K562 (cell line): Measurements from ENCODE around the gene TMPRSS11A. TPM values are rescaled to one million over a fixed set of nuclear protein-coding genes. Genes with fewer than 3 reads are reported as not detected.

Source experiments
- ATAC-seq: fragments of 200-7000 bp; cut with Tn5 transposase; 3 replicates; pipeline ENCODE4 v1.9.1; 2020; ENCODE audit warnings: moderate library complexity
- BruUV-seq: library from RNA; stranded (reverse); fragments of 400-500 nt; replicated peaks from 2 replicates; lab custom pipeline; 2021; lab: Mats Ljungman, UMichigan
- CTCF ChIA-PET: fragments of 300-600 bp; formaldehyde crosslinking; extraction: SDS; loops from one replicate; lab custom pipeline; 2021; ENCODE audit warnings: low intra/inter-chr PET ratio; lab: Yijun Ruan, JAX
- POLR2A ChIA-PET: fragments of 300-600, 350-650 bp; sonication (Branson Sonifier 250); formaldehyde crosslinking; extraction: SDS; loops from one replicate; lab custom pipeline; 2021; ENCODE audit warnings: antibody characterized with exemption, inconsistent platforms; lab: Yijun Ruan, JAX
- DNase-seq, 4 experiments: peaks; one replicate each; pipeline versions ENCODE4 v3.0.0 to v3.0.0-alpha.2; 2011 to 2018; ENCODE audit warnings: low spot score in 3 of 4, mixed read lengths in 3 of 4; ENCODE audit errors: extremely low read depth in 1 of 4
- FAIRE-seq: peaks from 2 replicates; lab custom pipeline; 2011; peaks lifted over from hg19 to GRCh38; lab: Jason Lieb, UNC
- H2AFZ ChIP-seq: 2 replicates; pipeline ENCODE4 v1.6.0; 2011; ENCODE audit warnings: low read depth, low read length, control low read depth, inconsistent platforms
- H3K27ac ChIP-seq: fragments of 200-600 bp; 3 replicates; pipeline ENCODE4 v1.8.0; 2011; ENCODE audit warnings: low read depth, mild to moderate bottlenecking, control low read depth, inconsistent platforms, low read length, moderate library complexity, mixed read lengths; ENCODE audit errors: extremely low read depth
- H3K27me3 ChIP-seq, 2 experiments: fragments of 300-600 bp in 1 of 2; 2 replicates in 1 of 2; 3 replicates in 1 of 2; pipeline versions ENCODE4 v1.6.0 to v1.8.0; 2011; ENCODE audit warnings: inconsistent platforms in 2 of 2, low read length in 2 of 2, mild to moderate bottlenecking in 1 of 2, mixed read lengths in 1 of 2, moderate library complexity in 1 of 2; ENCODE audit not compliant: control insufficient read depth in 2 of 2, insufficient read depth in 2 of 2
- H3K36me3 ChIP-seq: fragments of 300-600 bp; 3 replicates; pipeline ENCODE4 v1.8.0; 2011; ENCODE audit warnings: mild to moderate bottlenecking, low read length, inconsistent platforms; ENCODE audit not compliant: control insufficient read depth, insufficient read depth
- H3K4me1 ChIP-seq, 2 experiments: fragments of 200-600 bp in 1 of 2; replicated peaks in 1 of 2; 2 replicates in 1 of 2; 3 replicates in 1 of 2; pipeline versions ENCODE4 v1.5.1 to v1.8.0; 2011; ENCODE audit warnings: inconsistent platforms in 2 of 2, low read length in 2 of 2, mild to moderate bottlenecking in 1 of 2, mixed read lengths in 1 of 2, moderate library complexity in 1 of 2; ENCODE audit not compliant: control insufficient read depth in 2 of 2, insufficient read depth in 2 of 2
- H3K4me2 ChIP-seq: 2 replicates; pipeline ENCODE4 v1.6.1; 2011; ENCODE audit warnings: low read length, control low read depth, inconsistent platforms, mixed read lengths; ENCODE audit not compliant: insufficient read depth
- H3K4me3 ChIP-seq: fragments of 200-600 bp; sonication (generic), shearing (Covaris generic); 2 replicates; pipeline ENCODE4 v1.5.1; 2016; ENCODE audit warnings: control low read depth, inconsistent platforms
- H3K79me2 ChIP-seq: fragments of 200-600 bp; 3 replicates; pipeline ENCODE4 v1.8.0; 2011; ENCODE audit warnings: low read length, inconsistent platforms; ENCODE audit not compliant: control insufficient read depth, insufficient read depth
- H3K9ac ChIP-seq, 2 experiments: 2 replicates each; pipeline versions ENCODE4 v1.6.0 to v1.6.1; 2011; ENCODE audit warnings: low read depth in 2 of 2, low read length in 2 of 2, control low read depth in 1 of 2, inconsistent platforms in 1 of 2, mild to moderate bottlenecking in 1 of 2, mixed read lengths in 1 of 2; ENCODE audit not compliant: insufficient read depth in 1 of 2
- H3K9me1 ChIP-seq: one replicate; pipeline ENCODE4 v1.6.0; 2011; ENCODE audit warnings: inconsistent platforms, mild to moderate bottlenecking, low read length, moderate library complexity; ENCODE audit not compliant: control insufficient read depth, insufficient read depth
- H3K9me3 ChIP-seq: replicated peaks from 2 replicates; pipeline ENCODE4 v1.5.1; 2011; ENCODE audit warnings: low read depth, low read length, inconsistent platforms; ENCODE audit not compliant: control insufficient read depth, insufficient read depth
- H4K20me1 ChIP-seq: replicated peaks from 2 replicates; pipeline ENCODE4 v1.6.1; 2011; ENCODE audit warnings: low read length, inconsistent platforms, mixed read lengths; ENCODE audit not compliant: control insufficient read depth, insufficient read depth
- FOXA3 ChIP-seq, 2 experiments: fragments of 450-650 bp in 1 of 2; sonication (generic) in 1 of 2; formaldehyde crosslinking; IDR thresholded peaks in 1 of 2; conservative IDR thresholded peaks in 1 of 2; 2 replicates each; pipeline versions ENCODE4 v1.4.0 to v1.8.0; 2020 to 2022; ENCODE audit warnings: mild to moderate bottlenecking in 2 of 2, missing genetic modification reagents in 1 of 2
- GABPA ChIP-seq: fragments of 200-800 bp; sonication (Bioruptor generic); conservative IDR thresholded peaks from 2 replicates; pipeline ENCODE4 v1.6.1; 2016; ENCODE audit warnings: low read depth, missing genetic modification characterization, missing compliant biosample characterization
- NEUROD1 ChIP-seq: fragments of 150-350 bp; IDR thresholded peaks from 2 replicates; pipeline ENCODE4 v1.6.1; 2014; ENCODE audit warnings: borderline replicate concordance, low read length, low read depth; ENCODE audit not compliant: partially characterized antibody
- SIN3B ChIP-seq: fragments of 450-650 bp; IDR thresholded peaks from 2 replicates; pipeline ENCODE4 v1.6.1; 2017; ENCODE audit warnings: low read depth, mild to moderate bottlenecking, moderate library complexity
- SRSF3 ChIP-seq: fragments of 200-400 bp; formaldehyde crosslinking; IDR thresholded peaks from 2 replicates; pipeline ENCODE4 v1.6.1; 2016; ENCODE audit warnings: mild to moderate bottlenecking, low read length, moderate library complexity; ENCODE audit not compliant: insufficient read depth
- ZNF263 ChIP-seq: sonication (generic); formaldehyde crosslinking; IDR thresholded peaks from 2 replicates; pipeline ENCODE4 v1.8.0; 2022; ENCODE audit warnings: mild to moderate bottlenecking, missing genetic modification reagents, borderline replicate concordance
- ZNF41 ChIP-seq: fragments of 250-450 bp; sonication (Bioruptor Pico); conservative IDR thresholded peaks from 2 replicates; pipeline ENCODE4 v1.4.0; 2020; ENCODE audit warnings: mild to moderate bottlenecking
- WGBS: fragments of 100-300 bp; shearing (Covaris generic); methylation state at CpG from one replicate; pipeline ENCODE4 v1.1.6; 2016; ENCODE audit warnings: low coverage, mixed read lengths; ENCODE audit not compliant: insufficient coverage; ENCODE audit errors: missing lambda C conversion rate; 5-methylcytosine and 5-hydroxymethylcytosine counted together
- in situ Hi-C: fragments of 300-500 bp; cut with MboI; formaldehyde crosslinking; loops from 4 replicates; pipeline ENCODE4 v1.15.0; 2018; ENCODE audit warnings: inconsistent platforms, mixed read lengths
- intact Hi-C: fragments of 100-400 bp; cut with micrococcal nuclease; formaldehyde crosslinking; loops from 2 replicates; pipeline ENCODE4 v1.14.2; 2022
- polyA plus RNA-seq, 8 experiments: library from polyadenylated mRNA; depleted of rRNA in 4 of 8; stranded (reverse) in 5 of 8; unstranded in 3 of 8; fragments of >200 nt; fragmentation: Nextera tagmentation in 2 of 8; fragmentation: Illumina TruSeq in 1 of 8; extraction: Ambion mirVana in 2 of 8; extraction: Trizol in 1 of 8; gene quantifications; 2 replicates each; pipeline versions ENCODE4 v1.2.1 to v1.2.3, GENCODE V29; 2011 to 2014; ENCODE audit warnings: inconsistent platforms in 1 of 8, missing spikeins in 1 of 8
- total RNA-seq, 7 experiments: library from RNA; depleted of rRNA in 6 of 7; stranded (reverse); fragments of >200 nt in 6 of 7; fragmentation: Illumina TruSeq in 2 of 7; extraction: Trizol in 2 of 7; gene quantifications; 2 replicates each; pipeline versions ENCODE4 v1.2.1 to v1.2.3, GENCODE V29; 2011 to 2021; ENCODE audit warnings: low replicate concordance in 1 of 7
- TF ChIP-seq, protein P1 (sequence below): fragments of 250-450 bp; sonication (Bioruptor Pico); IDR thresholded peaks from 2 replicates; pipeline ENCODE4 v1.5.0; 2021
- TF ChIP-seq, protein P2 (sequence below), 2 experiments: fragments of 250-450 bp in 1 of 2; fragments of 450-650 bp in 1 of 2; sonication (Bioruptor Pico) in 1 of 2; IDR thresholded peaks; 2 replicates each; pipeline versions ENCODE4 v1.6.1 to v1.8.0; 2016 to 2021; ENCODE audit warnings: mild to moderate bottlenecking in 2 of 2, moderate library complexity in 2 of 2, missing compliant biosample characterization in 1 of 2, missing genetic modification characterization in 1 of 2
- TF ChIP-seq, protein P3 (sequence below): fragments of 450-650 bp; IDR thresholded peaks from 2 replicates; pipeline ENCODE4 v1.6.1; 2016; ENCODE audit warnings: mild to moderate bottlenecking, moderate library complexity

TMPRSS11A gene
- total and polyA plus RNA-seq, 9 of the 15 experiments (the other 6 are each of a cell fraction or from before 2014, with no cell fraction given), result not detected

DNA sequence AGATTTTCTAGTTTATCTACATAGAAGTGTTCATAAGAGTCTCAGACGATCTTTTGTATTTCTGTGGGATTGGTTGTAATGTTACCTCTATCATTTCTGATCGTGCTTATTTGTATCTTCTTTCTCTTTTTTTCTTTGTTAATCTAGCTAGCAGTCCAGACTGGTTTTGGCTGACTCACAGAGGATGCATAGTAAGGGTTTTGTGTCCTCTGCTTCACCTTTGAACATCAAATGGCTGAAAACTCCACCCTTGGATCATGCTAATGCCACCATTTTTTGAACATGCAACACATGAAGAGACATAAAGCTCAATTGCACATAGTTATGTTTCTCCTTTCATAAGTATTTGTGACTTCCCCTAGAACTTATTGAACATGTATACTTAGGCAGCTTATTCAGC is 22.8 kb downstream of the TMPRSS11A start:
- ChIA-PET POLR2A (no interaction called here), CTCF (no interaction called here)
- DNase-seq (no peak), FAIRE-seq (no peak), ATAC-seq (no peak)
- in situ Hi-C loops (no loop called here), intact Hi-C loops (no loop called here)
- Histone ChIP-seq H3K4me2 (no peak overlapping the region), H3K27me3 (no peaks in the 10 kb centered on the region), H3K9ac (no peak overlapping the region), H3K9me1 (no peaks in the 10 kb centered on the region), H3K9me3 (no peaks in the 10 kb centered on the region), H3K27ac (no peak overlapping the region), H4K20me1 (no peaks in the 10 kb centered on the region), H3K79me2 (no peaks in the 10 kb centered on the region), H3K36me3 (no peaks in the 10 kb centered on the region), H3K4me1 (no peaks in the 10 kb centered on the region), H3K4me3 (no peak overlapping the region), H2AFZ (no peak overlapping the region)
- BruUV-seq, result no TSS peak
- 0% methylated on average over 2 of the region's 2 CpGs for WGBS
- no peak for TF ChIP-seq ZNF263 (CRISPR knock-in tag)
- TF ChIP-seq GABPA (tag), result no peak
- no peak for TF ChIP-seq FOXA3 (CRISPR knock-in tag; conservative IDR thresholded peaks at IDR 0.05 in 1 of 2, IDR thresholded peaks at IDR 0.05 in 1 of 2)
- TF ChIP-seq, protein P1, sequence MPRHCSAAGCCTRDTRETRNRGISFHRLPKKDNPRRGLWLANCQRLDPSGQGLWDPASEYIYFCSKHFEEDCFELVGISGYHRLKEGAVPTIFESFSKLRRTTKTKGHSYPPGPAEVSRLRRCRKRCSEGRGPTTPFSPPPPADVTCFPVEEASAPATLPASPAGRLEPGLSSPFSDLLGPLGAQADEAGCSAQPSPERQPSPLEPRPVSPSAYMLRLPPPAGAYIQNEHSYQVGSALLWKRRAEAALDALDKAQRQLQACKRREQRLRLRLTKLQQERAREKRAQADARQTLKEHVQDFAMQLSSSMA (CRISPR knock-in tag), result no peak
- TF ChIP-seq SIN3B, result no peak
- TF ChIP-seq, protein P2, sequence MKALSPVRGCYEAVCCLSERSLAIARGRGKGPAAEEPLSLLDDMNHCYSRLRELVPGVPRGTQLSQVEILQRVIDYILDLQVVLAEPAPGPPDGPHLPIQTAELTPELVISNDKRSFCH (CRISPR knock-in tag; IDR thresholded peaks at IDR 0.05), result no peak
- TF ChIP-seq, protein P2 (tag; IDR thresholded peaks at IDR 0.05), result no peak
- no peak for TF ChIP-seq SRSF3
- no peak for TF ChIP-seq ZNF41 (CRISPR knock-in tag)
- no peak for TF ChIP-seq NEUROD1
- TF ChIP-seq, protein P3, sequence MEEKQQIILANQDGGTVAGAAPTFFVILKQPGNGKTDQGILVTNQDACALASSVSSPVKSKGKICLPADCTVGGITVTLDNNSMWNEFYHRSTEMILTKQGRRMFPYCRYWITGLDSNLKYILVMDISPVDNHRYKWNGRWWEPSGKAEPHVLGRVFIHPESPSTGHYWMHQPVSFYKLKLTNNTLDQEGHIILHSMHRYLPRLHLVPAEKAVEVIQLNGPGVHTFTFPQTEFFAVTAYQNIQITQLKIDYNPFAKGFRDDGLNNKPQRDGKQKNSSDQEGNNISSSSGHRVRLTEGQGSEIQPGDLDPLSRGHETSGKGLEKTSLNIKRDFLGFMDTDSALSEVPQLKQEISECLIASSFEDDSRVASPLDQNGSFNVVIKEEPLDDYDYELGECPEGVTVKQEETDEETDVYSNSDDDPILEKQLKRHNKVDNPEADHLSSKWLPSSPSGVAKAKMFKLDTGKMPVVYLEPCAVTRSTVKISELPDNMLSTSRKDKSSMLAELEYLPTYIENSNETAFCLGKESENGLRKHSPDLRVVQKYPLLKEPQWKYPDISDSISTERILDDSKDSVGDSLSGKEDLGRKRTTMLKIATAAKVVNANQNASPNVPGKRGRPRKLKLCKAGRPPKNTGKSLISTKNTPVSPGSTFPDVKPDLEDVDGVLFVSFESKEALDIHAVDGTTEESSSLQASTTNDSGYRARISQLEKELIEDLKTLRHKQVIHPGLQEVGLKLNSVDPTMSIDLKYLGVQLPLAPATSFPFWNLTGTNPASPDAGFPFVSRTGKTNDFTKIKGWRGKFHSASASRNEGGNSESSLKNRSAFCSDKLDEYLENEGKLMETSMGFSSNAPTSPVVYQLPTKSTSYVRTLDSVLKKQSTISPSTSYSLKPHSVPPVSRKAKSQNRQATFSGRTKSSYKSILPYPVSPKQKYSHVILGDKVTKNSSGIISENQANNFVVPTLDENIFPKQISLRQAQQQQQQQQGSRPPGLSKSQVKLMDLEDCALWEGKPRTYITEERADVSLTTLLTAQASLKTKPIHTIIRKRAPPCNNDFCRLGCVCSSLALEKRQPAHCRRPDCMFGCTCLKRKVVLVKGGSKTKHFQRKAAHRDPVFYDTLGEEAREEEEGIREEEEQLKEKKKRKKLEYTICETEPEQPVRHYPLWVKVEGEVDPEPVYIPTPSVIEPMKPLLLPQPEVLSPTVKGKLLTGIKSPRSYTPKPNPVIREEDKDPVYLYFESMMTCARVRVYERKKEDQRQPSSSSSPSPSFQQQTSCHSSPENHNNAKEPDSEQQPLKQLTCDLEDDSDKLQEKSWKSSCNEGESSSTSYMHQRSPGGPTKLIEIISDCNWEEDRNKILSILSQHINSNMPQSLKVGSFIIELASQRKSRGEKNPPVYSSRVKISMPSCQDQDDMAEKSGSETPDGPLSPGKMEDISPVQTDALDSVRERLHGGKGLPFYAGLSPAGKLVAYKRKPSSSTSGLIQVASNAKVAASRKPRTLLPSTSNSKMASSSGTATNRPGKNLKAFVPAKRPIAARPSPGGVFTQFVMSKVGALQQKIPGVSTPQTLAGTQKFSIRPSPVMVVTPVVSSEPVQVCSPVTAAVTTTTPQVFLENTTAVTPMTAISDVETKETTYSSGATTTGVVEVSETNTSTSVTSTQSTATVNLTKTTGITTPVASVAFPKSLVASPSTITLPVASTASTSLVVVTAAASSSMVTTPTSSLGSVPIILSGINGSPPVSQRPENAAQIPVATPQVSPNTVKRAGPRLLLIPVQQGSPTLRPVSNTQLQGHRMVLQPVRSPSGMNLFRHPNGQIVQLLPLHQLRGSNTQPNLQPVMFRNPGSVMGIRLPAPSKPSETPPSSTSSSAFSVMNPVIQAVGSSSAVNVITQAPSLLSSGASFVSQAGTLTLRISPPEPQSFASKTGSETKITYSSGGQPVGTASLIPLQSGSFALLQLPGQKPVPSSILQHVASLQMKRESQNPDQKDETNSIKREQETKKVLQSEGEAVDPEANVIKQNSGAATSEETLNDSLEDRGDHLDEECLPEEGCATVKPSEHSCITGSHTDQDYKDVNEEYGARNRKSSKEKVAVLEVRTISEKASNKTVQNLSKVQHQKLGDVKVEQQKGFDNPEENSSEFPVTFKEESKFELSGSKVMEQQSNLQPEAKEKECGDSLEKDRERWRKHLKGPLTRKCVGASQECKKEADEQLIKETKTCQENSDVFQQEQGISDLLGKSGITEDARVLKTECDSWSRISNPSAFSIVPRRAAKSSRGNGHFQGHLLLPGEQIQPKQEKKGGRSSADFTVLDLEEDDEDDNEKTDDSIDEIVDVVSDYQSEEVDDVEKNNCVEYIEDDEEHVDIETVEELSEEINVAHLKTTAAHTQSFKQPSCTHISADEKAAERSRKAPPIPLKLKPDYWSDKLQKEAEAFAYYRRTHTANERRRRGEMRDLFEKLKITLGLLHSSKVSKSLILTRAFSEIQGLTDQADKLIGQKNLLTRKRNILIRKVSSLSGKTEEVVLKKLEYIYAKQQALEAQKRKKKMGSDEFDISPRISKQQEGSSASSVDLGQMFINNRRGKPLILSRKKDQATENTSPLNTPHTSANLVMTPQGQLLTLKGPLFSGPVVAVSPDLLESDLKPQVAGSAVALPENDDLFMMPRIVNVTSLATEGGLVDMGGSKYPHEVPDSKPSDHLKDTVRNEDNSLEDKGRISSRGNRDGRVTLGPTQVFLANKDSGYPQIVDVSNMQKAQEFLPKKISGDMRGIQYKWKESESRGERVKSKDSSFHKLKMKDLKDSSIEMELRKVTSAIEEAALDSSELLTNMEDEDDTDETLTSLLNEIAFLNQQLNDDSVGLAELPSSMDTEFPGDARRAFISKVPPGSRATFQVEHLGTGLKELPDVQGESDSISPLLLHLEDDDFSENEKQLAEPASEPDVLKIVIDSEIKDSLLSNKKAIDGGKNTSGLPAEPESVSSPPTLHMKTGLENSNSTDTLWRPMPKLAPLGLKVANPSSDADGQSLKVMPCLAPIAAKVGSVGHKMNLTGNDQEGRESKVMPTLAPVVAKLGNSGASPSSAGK, result no peak
